Measurements from ENCODE around the gene ANKRD9. TPM values are rescaled to one million over a fixed set of nuclear protein-coding genes. Genes with fewer than 3 reads are reported as not detected.
"Not testable (repeated sequence)": the region's sequence is repeated elsewhere in the genome, so short reads cannot be mapped to it uniquely, and the experiment has no call there.

Gene ANKRD9
- total RNA-seq, 1 donor from 2014 or later: 158 TPM

- peaks cover 10% of the 10 kb centered on the region for H3K4me1 ChIP-seq
- intact Hi-C loops (cut with micrococcal nuclease): no loop called here
- H3K9me3 ChIP-seq (replicated peaks): no peaks in the 10 kb centered on the region
- TF ChIP-seq CTCF (IDR thresholded peaks at IDR 0.05; ENCODE audit: borderline replicate concordance): no peak
- peak overlapping the region; percentile 85 for H3K4me3 ChIP-seq
- peaks cover under 1% of the 10 kb centered on the region for H3K27me3 ChIP-seq (ENCODE audit: low read depth)
- H3K36me3 ChIP-seq: no peaks in the 10 kb centered on the region
- peak overlapping the region; percentile 52 for H3K27ac ChIP-seq (replicated peaks)
- DNase-seq: peak; percentile 44
These were observed 45.5 kb upstream of the ANKRD9 start for GRCh38 chr14:102554821-102555819.

GRCh38 chr14:102551995-102552705, 42.6 kb upstream of the ANKRD9 start:
- no peaks in the 10 kb centered on the region for H3K36me3 ChIP-seq
- H3K4me1 ChIP-seq: peaks cover 10% of the 10 kb centered on the region
- H3K9me3 ChIP-seq (replicated peaks): no peaks in the 10 kb centered on the region
- intact Hi-C loops (cut with micrococcal nuclease): no loop called here
- peaks cover 16% of the 10 kb centered on the region for H3K27me3 ChIP-seq (ENCODE audit: low read depth)
- no peak overlapping the region for H3K27ac ChIP-seq (replicated peaks)
- no peak for TF ChIP-seq CTCF (IDR thresholded peaks at IDR 0.05; ENCODE audit: borderline replicate concordance)
- no peak for DNase-seq
- H3K4me3 ChIP-seq: no peak overlapping the region

DNA sequence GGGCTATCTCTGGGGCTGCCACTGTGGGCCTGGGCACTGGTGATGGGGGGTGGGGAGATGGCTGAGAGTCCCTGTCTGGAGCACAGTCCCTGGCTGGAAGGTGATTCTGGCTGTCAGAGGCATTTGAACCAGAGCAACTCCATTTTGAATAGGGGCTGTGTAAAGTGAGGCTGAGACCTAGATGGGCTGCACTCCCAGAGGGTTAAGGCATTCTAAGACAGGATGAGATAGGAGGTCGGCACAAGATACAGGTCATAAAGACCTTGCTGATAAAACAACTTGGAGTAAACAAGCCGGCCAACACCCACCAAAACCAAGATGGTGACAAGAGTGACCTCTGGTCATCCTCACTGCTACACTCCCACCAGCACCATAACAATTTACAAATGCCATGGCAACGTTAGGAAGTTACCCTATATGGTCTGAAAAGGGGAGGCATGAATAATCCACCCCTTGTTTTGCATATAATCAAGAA, 41.4 kb upstream of the ANKRD9 start:
- Histone ChIP-seq H3K4me1 (peaks cover 10% of the 10 kb centered on the region), H3K27me3 (ENCODE audit: low read depth) (peaks cover 28% of the 10 kb centered on the region)
- H3K9me3 ChIP-seq (replicated peaks); H3K27ac ChIP-seq (replicated peaks); H3K4me3 ChIP-seq; DNase-seq; intact Hi-C loops (cut with micrococcal nuclease); H3K36me3 ChIP-seq: not testable (repeated sequence)

- DNase-seq: no peak
- intact Hi-C loops (cut with micrococcal nuclease): no loop called here
- Histone ChIP-seq H3K27me3 (ENCODE audit: low read depth) (peaks cover 51% of the 10 kb centered on the region), H3K9me3 (replicated peaks) (no peaks in the 10 kb centered on the region), H3K27ac (replicated peaks) (no peak overlapping the region), H3K36me3 (no peaks in the 10 kb centered on the region), H3K4me1 (peaks cover 19% of the 10 kb centered on the region), H3K4me3 (no peak overlapping the region)
- TF ChIP-seq CTCF (IDR thresholded peaks at IDR 0.05; ENCODE audit: borderline replicate concordance): no peak
These were observed 39.2 kb upstream of the ANKRD9 start for GRCh38 chr14:102548616-102549240.

GRCh38 chr14:102545461-102546265, 36.1 kb upstream of the ANKRD9 start:
- intact Hi-C loops (cut with micrococcal nuclease): no loop called here
- H3K4me1 ChIP-seq: peaks cover 19% of the 10 kb centered on the region
- H3K27ac ChIP-seq (replicated peaks): no peak overlapping the region
- no peak overlapping the region for H3K4me3 ChIP-seq
- no peak for TF ChIP-seq CTCF (IDR thresholded peaks at IDR 0.05; ENCODE audit: borderline replicate concordance)
- H3K27me3 ChIP-seq (ENCODE audit: low read depth): peaks cover 62% of the 10 kb centered on the region
- DNase-seq: no peak
- H3K9me3 ChIP-seq (replicated peaks): no peaks in the 10 kb centered on the region
- H3K36me3 ChIP-seq: no peaks in the 10 kb centered on the region

Data from left ventricle myocardium inferior (tissue), 1 donor.